Loucy (cell line): ENCODE measurements around the gene ERCC6L.

Experiments
- H2AFZ ChIP-seq: fragments of 200-600 bp; sonication (generic); 2 replicates; pipeline ENCODE4 v1.6.0; 2016; ENCODE audit warnings: antibody characterized with exemption, mild to moderate bottlenecking, low read length, moderate library complexity
- H3F3A ChIP-seq: fragments of 200-600 bp; 2 replicates; pipeline ENCODE4 v1.6.0; 2016; ENCODE audit warnings: antibody characterized with exemption, low read depth, mild to moderate bottlenecking
- H3K27me3 ChIP-seq: fragments of 200-600 bp; sonication (generic); 2 replicates; pipeline ENCODE4 v1.6.1; 2014; ENCODE audit warnings: low read length, mild to moderate bottlenecking; ENCODE audit not compliant: insufficient read depth, poor library complexity, severe bottlenecking
- H3K36me3 ChIP-seq: fragments of 200-600 bp; sonication (generic); 2 replicates; pipeline ENCODE4 v1.6.1; 2016; ENCODE audit warnings: low read length; ENCODE audit not compliant: insufficient read depth
- H3K4me1 ChIP-seq: fragments of 200-600 bp; sonication (generic); 2 replicates; pipeline ENCODE4 v1.5.1; 2014; ENCODE audit warnings: low read length, mild to moderate bottlenecking; ENCODE audit not compliant: insufficient read depth, poor library complexity, severe bottlenecking
- H3K4me2 ChIP-seq: fragments of 200-600 bp; sonication (generic); 2 replicates; pipeline ENCODE4 v1.6.0; 2014; ENCODE audit warnings: antibody characterized with exemption, low read length, low read depth, mild to moderate bottlenecking; ENCODE audit not compliant: poor library complexity, severe bottlenecking
- H3K4me3 ChIP-seq: fragments of 200-600 bp; sonication (generic); 2 replicates; pipeline ENCODE4 v1.5.1; 2014; ENCODE audit warnings: low read length, mild to moderate bottlenecking, mixed read lengths; ENCODE audit not compliant: poor library complexity, severe bottlenecking
- H3K79me2 ChIP-seq: fragments of 200-600 bp; sonication (generic); 2 replicates; pipeline ENCODE4 v1.6.1; 2014; ENCODE audit warnings: low read length; ENCODE audit not compliant: insufficient read depth
- H3K9ac ChIP-seq: fragments of 200-600 bp; sonication (generic); 2 replicates; pipeline ENCODE4 v1.6.0; 2014; ENCODE audit warnings: mild to moderate bottlenecking, low read depth, low read length, moderate library complexity; ENCODE audit not compliant: poor library complexity, severe bottlenecking
- H3K9me2 ChIP-seq: fragments of 200-600 bp; sonication (generic); replicated peaks from 2 replicates; pipeline ENCODE4 v1.6.1; 2016; ENCODE audit warnings: low read depth, low read length, mixed read lengths
- H3K9me3 ChIP-seq: fragments of 200-600 bp; sonication (generic); 2 replicates; pipeline ENCODE4 v1.6.1; 2014; ENCODE audit warnings: mild to moderate bottlenecking, antibody characterized with exemption, low read length, low read depth; ENCODE audit not compliant: insufficient read depth
- H4K20me1 ChIP-seq: fragments of 200-600 bp; sonication (generic); 2 replicates; pipeline ENCODE4 v1.6.0; 2014; ENCODE audit warnings: antibody characterized with exemption, low read length, mild to moderate bottlenecking; ENCODE audit not compliant: insufficient read depth, poor library complexity, severe bottlenecking
- EZH2phosphoT487 ChIP-seq: fragments of 200-600 bp; IDR thresholded peaks from 2 replicates; pipeline ENCODE4 v1.6.1; 2018; ENCODE audit warnings: antibody characterized with exemption, mild to moderate bottlenecking, moderate library complexity, borderline replicate concordance
- TF ChIP-seq, protein P1 (sequence below): fragments of 200-600 bp; sonication (generic); conservative IDR thresholded peaks from 2 replicates; pipeline ENCODE4 v1.5.1; 2014; ENCODE audit warnings: mild to moderate bottlenecking, antibody characterized with exemption, low read length

Gene ERCC6L

DNA sequence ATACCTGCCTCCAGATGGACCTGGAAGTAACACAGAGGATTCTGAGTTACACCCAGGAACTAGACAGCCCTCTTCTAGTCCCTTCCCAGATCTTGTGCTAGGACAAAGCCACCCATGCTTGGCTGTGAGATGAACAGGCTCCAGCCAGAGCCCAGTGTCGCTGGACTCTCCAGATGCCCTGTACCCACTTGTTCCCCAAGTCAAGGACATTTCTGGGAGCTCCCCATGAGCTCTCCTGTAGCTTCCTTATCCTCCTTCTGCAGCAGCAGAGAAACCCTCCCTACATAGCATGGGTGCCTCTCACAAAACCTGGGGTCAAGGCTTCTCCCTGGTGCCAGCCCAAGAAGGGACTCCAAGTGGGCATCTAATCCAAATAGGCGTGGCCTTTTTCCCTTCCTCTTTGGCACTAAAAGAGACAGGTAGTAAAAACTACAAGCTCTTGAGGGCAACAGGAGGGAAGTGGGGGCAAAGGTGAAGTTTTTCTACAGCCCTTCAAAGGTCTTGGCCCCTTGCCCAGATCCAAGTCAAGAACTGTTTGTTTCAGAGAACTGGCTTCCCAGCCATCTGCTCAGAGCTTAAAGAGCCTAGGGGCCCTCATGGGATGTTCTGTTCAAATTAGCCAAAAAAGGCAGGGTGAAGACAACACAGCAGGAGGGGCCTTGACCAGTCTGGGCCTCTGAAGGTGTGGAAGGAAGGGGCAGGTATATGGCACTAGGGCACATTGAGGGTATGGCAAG lies 8.5 kb upstream of the ERCC6L start:
- Histone ChIP-seq H3K9ac (no peak overlapping the region), H3K27me3 (no peaks in the 10 kb centered on the region), H3K4me2 (no peak overlapping the region), H3K9me3 (no peaks in the 10 kb centered on the region), H3K9me2 (no peaks in the 10 kb centered on the region), H3F3A (no peaks in the 10 kb centered on the region), H4K20me1 (no peaks in the 10 kb centered on the region), H3K4me1 (no peaks in the 10 kb centered on the region), H3K4me3 (no peak overlapping the region), H3K79me2 (no peaks in the 10 kb centered on the region), H3K36me3 (no peaks in the 10 kb centered on the region), H2AFZ (no peak overlapping the region)
- TF ChIP-seq, protein P1, sequence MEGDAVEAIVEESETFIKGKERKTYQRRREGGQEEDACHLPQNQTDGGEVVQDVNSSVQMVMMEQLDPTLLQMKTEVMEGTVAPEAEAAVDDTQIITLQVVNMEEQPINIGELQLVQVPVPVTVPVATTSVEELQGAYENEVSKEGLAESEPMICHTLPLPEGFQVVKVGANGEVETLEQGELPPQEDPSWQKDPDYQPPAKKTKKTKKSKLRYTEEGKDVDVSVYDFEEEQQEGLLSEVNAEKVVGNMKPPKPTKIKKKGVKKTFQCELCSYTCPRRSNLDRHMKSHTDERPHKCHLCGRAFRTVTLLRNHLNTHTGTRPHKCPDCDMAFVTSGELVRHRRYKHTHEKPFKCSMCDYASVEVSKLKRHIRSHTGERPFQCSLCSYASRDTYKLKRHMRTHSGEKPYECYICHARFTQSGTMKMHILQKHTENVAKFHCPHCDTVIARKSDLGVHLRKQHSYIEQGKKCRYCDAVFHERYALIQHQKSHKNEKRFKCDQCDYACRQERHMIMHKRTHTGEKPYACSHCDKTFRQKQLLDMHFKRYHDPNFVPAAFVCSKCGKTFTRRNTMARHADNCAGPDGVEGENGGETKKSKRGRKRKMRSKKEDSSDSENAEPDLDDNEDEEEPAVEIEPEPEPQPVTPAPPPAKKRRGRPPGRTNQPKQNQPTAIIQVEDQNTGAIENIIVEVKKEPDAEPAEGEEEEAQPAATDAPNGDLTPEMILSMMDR = no peak
- TF ChIP-seq EZH2phosphoT487 = no peak

DNA sequence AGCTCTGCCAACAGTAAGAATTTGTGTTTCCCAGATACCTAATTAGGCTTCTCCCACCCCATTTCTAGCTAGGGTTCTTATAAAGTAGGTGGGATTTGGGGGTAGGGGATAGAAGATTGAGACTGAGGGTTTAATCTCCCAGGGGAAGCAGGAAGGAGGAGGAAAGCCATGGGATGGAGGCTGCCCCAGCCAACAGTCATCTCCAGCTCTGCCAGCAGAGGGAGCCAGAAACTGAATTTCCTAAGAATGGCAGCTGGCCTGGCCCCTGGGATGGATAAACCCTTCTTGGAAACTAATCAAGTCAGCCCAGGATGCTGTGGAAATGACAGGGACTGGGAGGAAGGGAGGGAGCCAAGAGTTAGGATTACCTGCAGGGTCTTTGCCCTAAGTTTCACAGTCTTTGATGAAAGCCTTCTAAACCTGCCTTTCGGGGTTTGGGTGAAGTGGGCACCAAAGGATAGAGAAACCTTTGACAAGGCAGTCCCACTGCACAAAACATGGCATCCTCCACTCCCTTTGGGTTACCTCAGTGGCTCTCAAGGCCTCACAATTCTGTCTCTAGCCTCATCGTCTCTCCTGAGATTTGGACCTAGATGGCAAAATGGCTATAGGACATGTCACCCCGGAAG lies 6.7 kb upstream of the ERCC6L start:
- no peaks in the 10 kb centered on the region for H3K79me2 ChIP-seq
- H3K4me3 ChIP-seq = no peak overlapping the region
- H3K9ac ChIP-seq = no peak overlapping the region
- no peaks in the 10 kb centered on the region for H3K9me2 ChIP-seq
- H3K36me3 ChIP-seq = no peaks in the 10 kb centered on the region
- H3K9me3 ChIP-seq = no peaks in the 10 kb centered on the region
- H3K27me3 ChIP-seq = no peaks in the 10 kb centered on the region
- H3K4me2 ChIP-seq = no peak overlapping the region
- TF ChIP-seq EZH2phosphoT487 = no peak
- TF ChIP-seq, protein P1 = peak; percentile 79
- no peaks in the 10 kb centered on the region for H4K20me1 ChIP-seq
- no peaks in the 10 kb centered on the region for H3K4me1 ChIP-seq
- H3F3A ChIP-seq = no peaks in the 10 kb centered on the region
- no peak overlapping the region for H2AFZ ChIP-seq

DNA sequence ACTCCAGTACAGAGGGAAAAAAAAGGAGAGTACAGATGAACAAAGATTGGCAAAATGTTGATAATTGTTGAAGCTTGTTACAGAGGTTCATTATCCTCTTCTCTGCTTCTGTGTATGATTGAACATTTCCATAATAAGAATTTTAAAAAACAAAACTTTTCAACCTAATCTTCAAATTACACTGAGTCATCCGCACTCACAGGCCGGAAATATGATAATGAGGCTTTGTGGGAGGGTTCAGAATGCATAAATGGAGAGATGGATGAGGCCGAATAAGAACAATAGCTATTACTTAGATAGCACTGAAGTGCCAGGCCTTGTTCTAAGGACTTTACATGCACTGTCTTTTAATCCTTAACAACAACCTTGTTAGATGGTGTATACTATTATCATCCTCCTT lies 4.6 kb upstream of the ERCC6L start:
- H3K9me2 ChIP-seq = no peaks in the 10 kb centered on the region
- H3K4me2 ChIP-seq = no peak overlapping the region
- no peaks in the 10 kb centered on the region for H3K27me3 ChIP-seq
- H4K20me1 ChIP-seq = no peaks in the 10 kb centered on the region
- peaks cover 2% of the 10 kb centered on the region; the same call in 1 of the 2 replicates for H3K79me2 ChIP-seq
- H3K9me3 ChIP-seq = no peaks in the 10 kb centered on the region
- H3K4me1 ChIP-seq = peaks cover 2% of the 10 kb centered on the region
- no peak overlapping the region for H3K9ac ChIP-seq
- H3K36me3 ChIP-seq = no peaks in the 10 kb centered on the region
- no peaks in the 10 kb centered on the region for H3F3A ChIP-seq
- TF ChIP-seq, protein P1 = no peak
- TF ChIP-seq EZH2phosphoT487 = no peak
- H3K4me3 ChIP-seq = no peak overlapping the region
- no peak overlapping the region for H2AFZ ChIP-seq
